Dedifferentiated amniotic fluid mesenchymal stem cell (primary cell): ENCODE measurements around the gene DICER1.
"Not testable (repeated sequence)": the region's sequence is repeated elsewhere in the genome, so short reads cannot be mapped to it uniquely, and the experiment has no call there.

Experiments
- DNase-seq: peaks from one replicate; pipeline ENCODE4 v3.0.0-alpha.2; 2016; ENCODE audit errors: extremely low spot score

The DICER1 gene, protein sequence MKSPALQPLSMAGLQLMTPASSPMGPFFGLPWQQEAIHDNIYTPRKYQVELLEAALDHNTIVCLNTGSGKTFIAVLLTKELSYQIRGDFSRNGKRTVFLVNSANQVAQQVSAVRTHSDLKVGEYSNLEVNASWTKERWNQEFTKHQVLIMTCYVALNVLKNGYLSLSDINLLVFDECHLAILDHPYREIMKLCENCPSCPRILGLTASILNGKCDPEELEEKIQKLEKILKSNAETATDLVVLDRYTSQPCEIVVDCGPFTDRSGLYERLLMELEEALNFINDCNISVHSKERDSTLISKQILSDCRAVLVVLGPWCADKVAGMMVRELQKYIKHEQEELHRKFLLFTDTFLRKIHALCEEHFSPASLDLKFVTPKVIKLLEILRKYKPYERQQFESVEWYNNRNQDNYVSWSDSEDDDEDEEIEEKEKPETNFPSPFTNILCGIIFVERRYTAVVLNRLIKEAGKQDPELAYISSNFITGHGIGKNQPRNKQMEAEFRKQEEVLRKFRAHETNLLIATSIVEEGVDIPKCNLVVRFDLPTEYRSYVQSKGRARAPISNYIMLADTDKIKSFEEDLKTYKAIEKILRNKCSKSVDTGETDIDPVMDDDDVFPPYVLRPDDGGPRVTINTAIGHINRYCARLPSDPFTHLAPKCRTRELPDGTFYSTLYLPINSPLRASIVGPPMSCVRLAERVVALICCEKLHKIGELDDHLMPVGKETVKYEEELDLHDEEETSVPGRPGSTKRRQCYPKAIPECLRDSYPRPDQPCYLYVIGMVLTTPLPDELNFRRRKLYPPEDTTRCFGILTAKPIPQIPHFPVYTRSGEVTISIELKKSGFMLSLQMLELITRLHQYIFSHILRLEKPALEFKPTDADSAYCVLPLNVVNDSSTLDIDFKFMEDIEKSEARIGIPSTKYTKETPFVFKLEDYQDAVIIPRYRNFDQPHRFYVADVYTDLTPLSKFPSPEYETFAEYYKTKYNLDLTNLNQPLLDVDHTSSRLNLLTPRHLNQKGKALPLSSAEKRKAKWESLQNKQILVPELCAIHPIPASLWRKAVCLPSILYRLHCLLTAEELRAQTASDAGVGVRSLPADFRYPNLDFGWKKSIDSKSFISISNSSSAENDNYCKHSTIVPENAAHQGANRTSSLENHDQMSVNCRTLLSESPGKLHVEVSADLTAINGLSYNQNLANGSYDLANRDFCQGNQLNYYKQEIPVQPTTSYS (N-terminal part only)

DNA sequence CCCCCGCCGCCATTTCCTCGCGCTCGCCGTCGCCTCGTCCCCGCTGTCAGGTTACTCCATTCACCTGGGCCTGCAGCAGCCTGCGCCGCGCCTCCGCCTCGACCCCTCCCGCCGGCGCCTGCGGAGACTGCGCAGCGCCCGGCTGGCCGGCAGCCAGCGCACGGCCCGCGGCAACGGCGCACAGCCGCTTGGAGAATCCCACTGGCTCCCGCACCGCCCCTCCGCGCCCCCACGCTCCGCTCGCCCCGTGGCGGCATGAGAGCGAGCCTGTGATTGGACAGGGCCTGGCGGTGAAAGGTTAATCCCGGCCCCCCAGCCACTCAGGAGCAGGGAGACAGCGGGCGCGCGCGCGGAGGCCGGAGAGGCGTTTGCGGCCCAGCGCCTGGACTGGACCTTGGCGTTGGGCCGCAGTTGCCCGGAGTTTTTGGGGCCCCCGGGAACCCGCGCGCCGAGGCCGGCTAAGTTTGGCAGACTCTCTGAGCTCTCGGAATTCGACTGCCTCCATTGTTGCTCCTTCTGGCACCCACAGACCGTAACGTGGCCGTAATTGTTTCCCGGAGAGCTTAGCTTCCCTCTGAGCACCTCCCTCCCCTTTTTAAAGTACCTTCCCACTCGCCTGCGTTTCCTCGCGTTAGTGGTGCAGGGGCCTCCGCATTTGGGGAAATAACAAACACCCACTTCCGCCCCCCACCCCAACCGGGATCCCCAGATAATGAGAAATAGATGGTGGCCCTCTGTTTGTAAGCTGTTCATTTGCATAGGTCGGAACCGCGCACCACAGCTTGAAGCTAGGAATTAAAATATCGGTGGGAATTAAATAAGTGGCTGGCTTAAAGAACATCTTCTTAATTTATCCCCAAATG lies at the start of gene DICER1:
Gene DICER1, minus strand, starts transcription at position 203 of the 863 bp plus-strand sequence. CDS start 24,071 bp downstream, outside the sequence.
- DNase-seq, result peak; percentile 89

DNA sequence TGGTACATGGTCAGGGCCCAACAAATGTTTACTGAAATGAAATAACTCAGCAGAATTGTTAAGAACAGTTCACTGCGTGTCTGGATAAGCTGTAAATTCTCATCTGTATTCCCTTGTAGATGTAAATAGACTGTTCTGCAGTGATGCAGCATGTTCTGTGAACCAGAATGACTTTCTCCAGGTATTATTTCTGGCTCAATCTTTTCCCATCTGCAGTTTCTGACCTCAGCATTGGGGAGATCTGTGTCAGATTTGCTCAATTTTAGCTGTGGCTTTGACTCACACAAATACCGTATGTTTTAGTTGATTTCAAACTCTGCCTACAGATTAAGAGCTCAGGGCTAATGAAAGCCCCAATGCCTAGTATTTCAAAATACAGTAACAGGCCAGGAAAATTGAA lies 49.2 kb upstream of the DICER1 start:
- no peak for DNase-seq

DNA sequence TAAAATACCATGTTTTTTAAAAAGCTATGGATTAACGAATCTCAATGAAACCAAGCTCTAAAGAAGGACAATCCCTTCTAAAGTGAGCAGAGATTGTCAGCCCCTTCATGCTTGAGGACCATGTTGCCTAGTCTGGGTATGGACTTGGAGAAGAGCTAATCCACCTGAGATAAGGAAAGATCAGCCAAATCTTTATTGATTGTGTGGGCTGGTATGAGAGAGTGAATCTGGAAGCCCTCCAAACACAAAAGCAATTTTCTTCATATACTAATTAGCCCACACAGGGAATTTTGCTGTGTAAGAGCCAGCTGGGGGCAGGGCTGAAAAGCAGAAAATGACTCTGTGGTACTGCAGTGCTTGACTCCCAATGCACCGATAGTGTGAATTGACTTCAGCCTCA lies 47.4 kb upstream of the DICER1 start:
- no peak for DNase-seq

DNA sequence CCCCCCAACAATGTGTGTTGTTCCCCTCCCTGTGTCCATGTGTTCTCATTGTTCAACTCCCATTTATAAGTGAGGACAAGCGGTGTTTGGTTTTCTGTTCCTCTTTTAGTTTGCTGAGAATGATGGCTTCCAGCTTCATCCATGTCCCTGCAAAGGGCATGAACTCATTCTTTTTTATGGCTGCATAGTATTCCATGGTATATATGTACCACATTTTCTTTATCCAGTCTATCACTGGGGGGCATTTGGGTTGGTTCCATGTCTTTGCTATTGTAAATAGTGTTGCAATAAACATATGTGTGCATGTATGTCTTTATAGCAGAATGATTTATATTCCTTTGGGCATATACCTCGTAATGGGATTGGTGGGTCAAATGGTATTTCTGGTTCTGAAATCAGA lies 44.4 kb upstream of the DICER1 start:
- DNase-seq, result not testable (repeated sequence)

DNA sequence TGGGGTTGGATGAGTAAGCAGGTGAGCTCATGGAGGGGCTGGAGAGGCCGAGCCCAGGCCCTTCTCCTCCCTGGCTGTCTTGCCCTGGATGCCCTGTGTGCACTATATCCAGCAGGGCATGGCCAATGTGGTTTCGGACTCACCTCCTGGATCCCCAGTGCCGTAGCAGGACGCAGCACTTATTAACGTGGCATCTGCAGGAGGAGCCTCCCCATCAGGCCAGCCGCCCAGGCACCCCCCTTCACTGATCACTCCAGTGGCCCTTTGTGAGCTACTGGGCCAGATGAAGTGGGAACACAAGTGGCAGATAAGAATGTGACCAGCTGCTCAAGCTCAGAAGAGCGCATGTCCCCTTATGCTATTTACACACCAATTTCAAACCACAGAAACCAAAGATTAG lies 43.1 kb upstream of the DICER1 start:
- no peak for DNase-seq

DNA sequence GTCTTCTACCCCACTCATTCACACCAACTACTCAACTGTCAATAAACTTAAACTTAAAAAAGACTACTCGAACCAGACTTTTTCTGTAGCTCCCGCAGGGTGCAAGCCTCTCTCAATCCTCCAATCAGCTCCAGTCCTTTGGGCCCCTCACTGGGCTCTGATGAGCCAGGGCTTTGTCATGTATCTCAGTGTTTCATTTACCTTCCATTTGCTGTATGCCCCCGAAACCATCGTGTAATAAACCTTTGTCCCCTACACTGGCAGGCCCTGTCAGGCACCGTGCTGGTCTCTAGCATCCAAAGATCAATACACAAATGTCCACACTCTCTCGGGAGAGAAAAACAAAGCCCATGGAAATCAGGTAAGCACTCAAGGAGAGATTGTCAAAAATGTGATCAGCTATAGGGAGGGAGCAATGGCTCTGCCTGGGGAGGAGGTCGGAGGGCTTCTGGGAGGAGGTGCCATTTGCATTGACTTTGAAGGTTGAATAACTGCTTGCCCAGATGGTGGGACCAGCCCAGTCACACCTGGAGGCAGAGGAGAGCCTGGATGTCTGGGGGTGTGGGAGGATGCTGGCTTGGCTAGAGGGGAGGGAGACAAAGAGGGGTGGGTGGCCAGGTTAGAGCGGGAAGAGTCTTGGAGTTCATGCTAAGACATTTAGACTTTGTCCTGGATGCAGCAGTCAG lies 42.1 kb upstream of the DICER1 start:
- no peak for DNase-seq

DNA sequence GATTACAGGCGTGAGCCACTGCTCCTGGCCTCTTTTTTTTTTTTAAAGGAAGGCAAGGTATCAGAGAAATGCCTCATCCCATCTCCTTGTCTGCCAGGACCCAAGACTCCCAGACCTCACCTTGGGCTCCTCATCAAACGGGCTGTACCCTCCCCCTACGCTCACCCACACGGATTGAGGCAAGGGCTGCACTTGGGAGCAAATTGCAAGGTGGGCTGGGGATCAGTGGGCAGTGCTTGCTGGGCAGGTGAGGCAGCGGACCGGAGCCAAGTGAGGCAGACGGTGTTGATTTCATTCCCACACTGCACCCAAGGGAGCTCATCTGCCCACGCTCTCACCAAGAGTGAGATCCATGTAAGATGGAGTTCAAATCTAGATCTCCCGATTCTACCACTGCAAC lies 41.0 kb upstream of the DICER1 start:
- no peak for DNase-seq

DNA sequence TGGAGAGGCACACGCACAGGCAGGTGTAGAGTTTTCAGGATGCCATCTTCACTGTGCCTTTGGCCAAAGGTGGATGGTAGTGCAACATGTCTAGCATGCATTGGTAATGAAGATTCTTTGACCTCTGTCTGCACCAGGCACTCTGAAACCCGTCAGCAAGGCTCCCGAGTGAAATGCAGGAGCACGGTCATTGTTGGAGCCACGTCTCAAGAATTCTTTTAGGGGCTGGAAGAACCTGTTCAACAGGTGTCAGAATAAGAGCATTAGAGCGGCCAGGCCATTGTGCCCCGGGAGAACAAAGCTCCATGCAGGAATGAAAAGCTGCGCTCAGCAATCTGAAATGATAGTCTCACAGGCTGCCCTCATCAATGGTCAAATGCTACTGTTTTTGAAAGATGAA lies 40.2 kb upstream of the DICER1 start:
- no peak for DNase-seq

DNA sequence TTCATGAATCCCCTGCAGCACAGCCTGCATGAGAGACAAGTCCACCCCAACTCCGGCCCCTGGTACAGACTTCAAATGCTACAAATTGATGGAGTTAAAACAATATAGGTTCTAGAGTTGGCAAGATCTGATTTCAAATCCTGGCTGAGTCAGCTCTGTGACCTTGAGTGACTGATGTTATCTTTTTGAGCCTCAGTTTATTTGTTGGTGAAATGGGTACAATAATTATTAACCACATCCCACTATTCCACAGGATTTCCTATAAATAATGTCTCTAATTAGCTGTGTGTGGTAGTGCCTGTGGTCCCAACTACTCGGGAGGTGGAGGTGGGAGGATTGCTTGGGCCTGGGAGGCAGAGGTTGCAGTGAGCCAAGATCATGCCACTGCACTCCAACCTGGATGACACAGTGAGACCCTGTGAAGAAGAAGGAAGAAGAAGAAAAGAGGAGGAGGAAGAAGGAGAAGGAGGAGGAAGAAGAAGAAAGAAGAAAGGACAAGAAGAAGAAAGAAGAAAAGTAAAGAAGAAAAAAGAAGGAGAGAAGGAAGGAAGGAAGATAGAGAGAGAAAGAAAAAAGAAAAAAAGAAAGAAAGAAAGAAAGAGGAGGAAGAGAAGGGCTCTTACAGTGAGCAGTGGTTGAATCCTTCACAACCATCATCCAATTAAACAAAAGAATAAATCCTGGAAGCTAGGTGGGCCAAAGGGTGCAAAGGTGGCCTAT lies 39.7 kb upstream of the DICER1 start:
- DNase-seq, result no peak

DNA sequence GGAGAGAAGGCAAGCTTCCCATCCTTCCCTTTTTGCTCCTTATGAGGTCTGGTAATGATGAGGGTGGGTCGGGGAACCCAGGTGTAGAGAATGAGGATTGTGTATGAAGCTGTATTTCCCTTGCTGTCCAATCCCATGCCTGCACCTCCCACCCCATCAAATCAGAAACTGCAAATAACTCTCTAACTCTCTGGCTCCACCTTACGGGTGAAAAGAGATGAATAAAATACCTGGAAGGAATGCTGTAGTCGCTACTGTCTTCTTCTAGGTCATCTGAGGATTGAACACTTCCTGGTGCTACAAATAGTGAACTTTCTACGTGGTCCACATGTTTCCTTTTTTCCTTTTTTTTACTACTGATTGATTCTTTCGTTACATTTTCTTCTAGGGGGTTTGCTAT lies 38.9 kb upstream of the DICER1 start:
- DNase-seq, result no peak

DNA sequence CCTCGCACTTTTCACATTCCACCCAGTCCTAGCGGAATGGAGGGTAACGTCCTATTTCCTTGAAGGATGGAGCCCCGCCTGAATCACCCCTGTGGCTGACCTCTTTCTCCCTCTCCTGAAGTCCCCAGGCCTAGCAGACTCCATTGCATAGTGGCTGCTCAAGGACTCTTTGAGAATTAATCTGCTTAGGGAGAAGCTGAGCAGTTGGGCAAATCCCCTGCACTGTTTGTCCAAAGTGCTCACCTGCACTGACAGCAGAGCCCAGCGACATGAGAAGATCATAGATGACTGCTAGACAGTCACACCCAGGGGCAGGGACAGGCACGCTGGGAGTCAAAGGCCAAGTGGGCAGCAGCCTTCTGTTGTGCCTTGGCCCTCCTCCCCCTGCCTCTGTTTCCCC lies 37.7 kb upstream of the DICER1 start:
- no peak for DNase-seq

DNA sequence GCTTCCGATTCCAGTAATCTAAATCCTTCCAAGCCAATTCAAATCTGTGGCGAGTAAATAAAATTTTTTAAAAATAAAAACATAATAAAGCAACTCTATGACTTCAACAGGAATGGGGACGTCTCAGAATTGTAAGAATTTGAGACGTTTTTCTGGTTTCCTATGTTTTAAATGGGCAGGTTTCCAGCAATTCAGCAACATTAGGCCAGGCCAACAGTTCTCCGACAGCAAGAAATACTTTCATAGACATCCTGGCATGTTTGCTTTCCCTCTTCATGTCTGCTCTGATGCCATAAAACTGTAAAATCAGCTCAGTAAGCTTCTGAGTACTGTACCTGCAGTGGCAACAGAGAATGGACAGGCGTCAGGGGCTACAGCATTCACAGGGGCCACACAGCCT lies 35.8 kb upstream of the DICER1 start:
- no peak for DNase-seq

DNA sequence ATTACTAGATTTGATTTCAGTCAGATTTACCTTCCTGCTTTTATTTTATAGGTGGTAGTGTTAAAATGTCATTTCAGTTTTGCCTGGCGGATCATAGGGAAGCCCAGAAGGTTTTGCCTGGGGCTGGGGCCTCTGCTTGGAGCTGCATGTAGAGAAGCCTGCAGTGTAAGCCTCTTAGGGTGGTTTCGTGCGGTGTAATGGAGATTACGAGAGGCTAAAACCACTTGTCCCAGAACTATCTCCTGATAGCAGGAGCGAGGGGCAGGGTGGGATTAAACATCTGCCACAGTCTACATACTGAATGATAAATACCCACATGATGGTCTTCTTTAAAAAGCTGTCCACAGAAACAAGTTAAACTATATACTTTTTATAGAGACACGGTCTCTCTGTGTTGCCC lies 35.0 kb upstream of the DICER1 start:
- DNase-seq, result no peak

DNA sequence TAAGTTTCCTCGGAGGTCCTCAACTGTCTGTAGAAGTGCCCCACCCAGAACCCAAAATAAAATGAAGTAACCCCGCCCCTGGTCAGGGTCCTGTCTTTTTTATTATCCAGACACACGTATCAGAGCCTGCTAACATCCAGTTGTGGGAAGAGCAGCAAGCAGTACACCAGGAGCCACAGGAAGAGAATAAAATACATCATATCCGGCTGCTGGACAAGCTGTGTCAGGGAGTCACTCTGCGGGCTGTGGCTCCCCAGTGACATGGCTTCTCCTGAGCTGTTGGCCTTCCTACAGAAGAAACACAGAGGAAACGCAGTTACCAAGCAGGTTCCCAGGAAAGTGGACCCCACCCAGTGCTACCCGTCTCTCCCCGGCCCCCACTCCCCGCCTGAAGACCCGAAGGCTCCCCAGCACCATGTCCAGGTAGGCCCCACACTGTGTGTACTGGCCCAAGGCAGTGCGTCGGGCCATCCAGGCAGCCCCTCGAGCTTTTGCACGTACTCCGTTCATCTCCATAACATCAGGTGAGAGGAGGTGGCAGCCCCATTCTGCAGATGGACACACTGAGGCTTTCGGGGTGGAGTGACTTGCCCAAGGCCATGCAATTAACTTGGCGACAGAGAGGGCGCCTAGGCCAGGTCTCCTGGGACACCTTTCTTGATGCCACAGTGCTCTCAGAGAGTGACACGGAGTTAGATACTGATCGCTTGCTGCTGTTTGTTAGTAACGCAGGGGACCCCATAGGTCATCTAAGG lies 34.3 kb upstream of the DICER1 start:
- no peak for DNase-seq

DNA sequence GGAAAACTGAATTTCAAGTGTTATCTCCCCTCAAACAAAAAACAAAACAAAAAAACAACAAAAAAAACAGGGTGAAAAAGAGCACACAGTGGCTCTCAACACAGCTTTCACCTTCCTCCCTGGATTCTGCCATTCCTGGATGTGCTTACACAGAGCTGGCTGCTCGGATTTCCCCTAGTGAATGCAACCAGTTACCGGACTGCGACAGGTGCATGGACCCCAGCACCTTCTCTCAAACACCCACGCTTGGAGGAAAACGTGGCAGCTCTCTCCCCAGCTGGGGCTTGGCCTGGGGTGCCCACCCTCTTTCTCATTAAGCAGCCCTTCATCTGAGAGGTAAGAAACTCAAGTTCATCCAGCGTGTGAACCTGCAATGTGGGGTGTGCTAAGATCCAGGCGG lies 33.5 kb upstream of the DICER1 start:
- DNase-seq, result no peak

DNA sequence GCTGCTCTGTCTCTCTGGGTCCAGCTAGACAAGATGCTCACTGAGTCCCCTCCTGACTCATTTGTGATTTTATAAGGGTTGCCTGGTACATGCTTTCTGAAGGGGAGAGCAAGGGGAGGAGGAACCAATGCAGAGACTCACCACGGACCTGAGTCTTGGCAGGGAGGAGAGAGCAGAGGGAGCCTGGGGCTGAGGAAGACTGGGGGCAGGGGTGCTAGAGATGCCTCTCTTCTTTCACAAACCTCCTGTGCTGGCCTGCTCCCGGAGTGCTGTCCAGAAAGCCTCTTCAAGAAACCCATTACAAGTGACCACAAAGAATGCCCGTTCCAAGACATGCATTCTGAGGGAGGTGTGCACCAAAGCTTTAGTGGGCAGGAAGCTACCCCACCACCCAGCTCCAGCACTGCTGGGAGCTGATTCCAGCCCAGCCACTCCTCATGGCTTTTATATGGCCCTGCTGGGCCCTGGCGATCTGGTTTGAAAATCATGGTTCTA lies 33.1 kb upstream of the DICER1 start:
- no peak for DNase-seq

DNA sequence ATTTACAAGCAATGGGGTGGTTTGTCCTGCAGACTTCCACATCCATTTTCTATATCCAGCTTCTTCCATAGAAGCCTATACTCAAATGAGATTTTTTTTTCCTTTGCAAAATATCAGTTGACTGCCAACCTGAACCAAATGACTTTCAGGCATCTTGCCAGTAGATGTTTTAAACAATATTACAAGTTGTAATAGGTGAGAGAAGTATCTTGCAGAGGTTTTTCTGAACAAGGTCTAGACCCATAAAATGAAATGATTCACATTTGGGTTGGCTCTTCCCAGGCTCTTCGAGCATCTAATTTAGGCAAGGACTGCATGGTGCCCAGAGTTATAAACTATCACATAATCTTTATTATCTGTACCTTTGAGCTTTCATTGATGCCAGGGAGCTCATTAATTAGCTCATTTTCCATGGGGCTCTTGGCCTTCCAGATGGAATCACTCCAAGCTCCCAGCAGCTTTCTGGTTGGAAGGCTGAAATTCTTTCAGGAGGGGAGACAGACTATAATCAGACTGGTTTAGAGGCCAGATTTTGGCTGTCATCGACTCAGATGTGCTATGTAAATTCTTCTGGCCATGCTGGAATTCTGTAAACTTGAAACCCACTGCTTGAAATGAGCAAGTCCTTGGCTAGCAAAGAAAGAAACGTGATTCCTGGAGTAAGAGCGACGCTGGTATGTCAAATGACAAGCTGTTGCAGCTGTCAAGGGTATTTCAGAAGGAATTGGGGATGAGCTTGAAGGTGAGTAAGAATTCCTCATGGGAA lies 32.2 kb upstream of the DICER1 start:
- DNase-seq, result no peak

DNA sequence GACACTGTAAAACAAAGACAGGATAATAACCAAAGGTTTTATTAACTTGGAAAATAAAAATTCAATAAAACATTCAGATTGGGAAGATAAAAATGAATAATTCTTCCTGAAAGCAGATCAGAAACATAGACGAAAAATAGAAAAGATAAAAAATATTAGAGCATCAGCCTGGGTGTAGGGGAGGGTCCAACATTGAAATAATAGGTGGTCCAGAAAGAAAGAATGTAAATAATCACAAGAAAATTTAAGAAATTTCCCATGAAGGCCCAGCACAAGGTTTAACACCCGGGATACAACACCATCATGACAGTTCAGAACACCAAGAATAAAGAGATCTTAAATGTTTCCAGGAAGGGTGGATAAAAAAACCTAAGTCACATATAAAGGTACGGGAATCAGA lies 31.1 kb upstream of the DICER1 start:
- no peak for DNase-seq
